ENCODE results near the gene RECK.

Gene RECK

GRCh38 chr9:36092509-36093215 lies 55.9 kb downstream of the RECK start:
- no peak for DNase-seq (ENCODE audit: low spot score in 2 of 2)
- Histone ChIP-seq H3K27me3 (ENCODE audit: low read depth) (no peaks in the 10 kb centered on the region), H3K9me3 (no peaks in the 10 kb centered on the region), H3K4me1 (no peaks in the 10 kb centered on the region), H3K4me3 (no peak overlapping the region), H3K36me3 (replicated peaks) (no peaks in the 10 kb centered on the region)
- in situ Hi-C loops (cut with MboI; ENCODE audit: low sequenced_read_pairs) = no loop called here

DNA sequence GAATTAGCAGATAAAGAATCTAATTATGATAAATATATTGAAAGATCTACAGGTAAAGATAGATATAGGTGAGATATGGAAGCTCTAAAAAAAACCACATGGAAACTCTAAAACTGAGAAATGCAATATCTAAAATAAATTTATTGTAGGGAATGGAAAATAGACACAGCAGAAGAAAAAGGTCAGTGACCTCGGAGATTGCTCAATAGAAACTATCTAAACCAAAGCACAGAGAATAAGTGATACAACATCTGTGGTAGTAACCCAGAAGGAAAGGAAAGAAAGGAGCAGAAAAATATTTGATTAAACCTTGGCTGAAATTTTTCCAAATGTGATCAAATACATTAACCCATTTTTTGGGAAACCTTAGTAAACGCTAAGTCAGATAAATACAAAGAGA lies 56.7 kb downstream of the RECK start:
- Histone ChIP-seq H3K4me1 (no peaks in the 10 kb centered on the region), H3K4me3 (no peak overlapping the region), H3K36me3 (replicated peaks) (no peaks in the 10 kb centered on the region), H3K9me3 (no peaks in the 10 kb centered on the region), H3K27me3 (ENCODE audit: low read depth) (no peaks in the 10 kb centered on the region)
- in situ Hi-C loops (cut with MboI; ENCODE audit: low sequenced_read_pairs) = no loop called here
- no peak for DNase-seq (ENCODE audit: low spot score in 2 of 2)

DNA sequence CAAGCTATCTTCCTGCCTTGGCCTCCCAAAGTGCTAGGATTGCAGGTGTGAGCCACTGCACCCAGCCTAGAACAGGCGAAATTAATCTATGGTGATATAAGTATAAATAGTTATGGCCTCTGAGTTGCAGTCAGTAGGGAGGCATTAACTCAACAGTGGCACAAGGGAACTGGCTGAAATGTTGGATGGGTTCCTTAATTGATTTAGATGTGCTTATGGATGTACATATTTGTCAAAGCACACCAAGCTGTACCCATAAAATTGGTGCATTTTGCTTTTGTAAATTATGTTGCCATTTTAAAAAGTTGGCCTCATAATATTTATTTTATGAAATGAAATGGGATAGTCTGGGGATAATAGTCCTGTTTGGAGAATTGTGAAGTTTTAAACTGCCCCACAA lies 63.0 kb downstream of the RECK start:
- DNase-seq (ENCODE audit: low spot score in 2 of 2) = no peak
- no peaks in the 10 kb centered on the region for H3K36me3 ChIP-seq (replicated peaks)
- no peak overlapping the region for H3K4me3 ChIP-seq
- peaks cover 3% of the 10 kb centered on the region for H3K4me1 ChIP-seq
- no peaks in the 10 kb centered on the region for H3K27me3 ChIP-seq (ENCODE audit: low read depth)
- in situ Hi-C loops (cut with MboI; ENCODE audit: low sequenced_read_pairs) = loop anchor here (5.0 kb wide), 1 partner anchor 68 kb away; the partner anchor contains the start of gene CCIN
- H3K9me3 ChIP-seq = no peaks in the 10 kb centered on the region

DNA sequence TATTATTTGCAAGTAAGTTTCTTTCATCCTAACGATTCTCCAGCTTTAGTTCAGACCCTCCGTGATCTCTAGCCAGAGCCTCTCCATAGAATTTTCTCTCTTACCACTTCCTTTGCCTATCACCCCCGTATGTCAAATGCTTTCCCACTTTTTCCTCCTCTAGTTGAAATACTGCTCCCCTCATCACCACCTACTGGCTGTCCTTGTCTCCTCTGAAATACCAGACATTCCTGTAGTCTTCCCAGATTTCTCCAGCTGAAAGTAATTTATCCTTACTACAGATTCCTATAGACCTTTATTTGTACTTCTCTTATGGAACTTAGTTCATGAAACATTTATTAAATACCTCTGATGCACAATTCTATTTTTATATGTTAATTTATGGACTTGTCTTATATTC lies 63.8 kb downstream of the RECK start:
- Histone ChIP-seq H3K36me3 (replicated peaks) (no peaks in the 10 kb centered on the region), H3K4me1 (peaks cover 3% of the 10 kb centered on the region), H3K4me3 (no peak overlapping the region), H3K9me3 (no peaks in the 10 kb centered on the region), H3K27me3 (ENCODE audit: low read depth) (no peaks in the 10 kb centered on the region)
- DNase-seq (ENCODE audit: low spot score in 2 of 2) = no peak
- in situ Hi-C loops (cut with MboI; ENCODE audit: low sequenced_read_pairs) = loop anchor here (5.0 kb wide), 1 partner anchor 67 kb away; the partner anchor contains the start of gene CCIN

GRCh38 chr9:36101916-36102741 lies 65.4 kb downstream of the RECK start:
- in situ Hi-C loops (cut with MboI; ENCODE audit: low sequenced_read_pairs) = loop anchor here (5.0 kb wide), 1 partner anchor 65 kb away; the partner anchor contains the start of gene CCIN
- Histone ChIP-seq H3K4me3 (no peak overlapping the region), H3K9me3 (no peaks in the 10 kb centered on the region), H3K4me1 (peaks cover 3% of the 10 kb centered on the region), H3K36me3 (replicated peaks) (no peaks in the 10 kb centered on the region), H3K27me3 (ENCODE audit: low read depth) (no peaks in the 10 kb centered on the region)
- DNase-seq (ENCODE audit: low spot score in 2 of 2) = no peak

DNA sequence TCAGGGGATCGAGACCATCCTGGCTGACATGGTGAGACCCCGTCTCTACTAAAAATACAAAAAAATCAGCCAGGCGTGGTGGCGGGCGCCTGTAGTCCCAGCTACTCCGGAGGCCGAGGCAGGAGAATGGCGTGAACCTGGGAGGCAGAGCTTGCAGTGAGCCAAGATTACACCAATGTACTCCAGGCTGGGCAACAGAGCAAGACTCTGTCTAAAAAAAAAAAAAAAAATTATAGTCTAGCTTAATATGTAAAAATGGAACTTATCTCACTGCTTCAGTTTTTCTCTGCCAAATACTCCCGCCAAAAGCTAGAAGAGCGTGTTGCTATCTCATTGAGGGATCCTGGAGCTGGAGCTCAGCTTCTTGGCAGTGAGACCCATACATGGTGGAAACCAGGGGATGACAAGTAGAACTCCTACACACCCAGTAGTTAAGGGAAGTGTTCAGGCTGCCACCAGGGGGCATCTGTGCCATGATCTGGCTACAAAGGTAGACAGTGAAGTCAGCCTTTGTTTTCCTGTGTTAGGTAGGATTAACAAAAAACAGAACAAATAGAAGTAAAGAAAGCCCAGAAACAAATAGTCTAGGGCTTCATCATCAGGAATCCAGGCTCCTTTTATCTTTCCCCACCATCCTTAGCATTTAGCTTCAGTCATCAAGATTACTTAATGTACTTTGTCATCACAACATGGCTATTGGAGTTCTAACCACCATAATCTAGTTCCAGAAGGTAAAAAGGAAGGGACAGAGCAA lies 66.2 kb downstream of the RECK start:
- in situ Hi-C loops (cut with MboI; ENCODE audit: low sequenced_read_pairs) = loop anchor here (5.0 kb wide), 1 partner anchor 64 kb away; the partner anchor contains the start of gene CCIN
- H3K4me3 ChIP-seq = no peak overlapping the region
- peak; percentile 76 to 91 for DNase-seq (ENCODE audit: low spot score in 2 of 2)
- peaks cover 3% of the 10 kb centered on the region for H3K4me1 ChIP-seq
- H3K27me3 ChIP-seq (ENCODE audit: low read depth) = no peaks in the 10 kb centered on the region
- no peaks in the 10 kb centered on the region for H3K9me3 ChIP-seq
- no peaks in the 10 kb centered on the region for H3K36me3 ChIP-seq (replicated peaks)

DNA sequence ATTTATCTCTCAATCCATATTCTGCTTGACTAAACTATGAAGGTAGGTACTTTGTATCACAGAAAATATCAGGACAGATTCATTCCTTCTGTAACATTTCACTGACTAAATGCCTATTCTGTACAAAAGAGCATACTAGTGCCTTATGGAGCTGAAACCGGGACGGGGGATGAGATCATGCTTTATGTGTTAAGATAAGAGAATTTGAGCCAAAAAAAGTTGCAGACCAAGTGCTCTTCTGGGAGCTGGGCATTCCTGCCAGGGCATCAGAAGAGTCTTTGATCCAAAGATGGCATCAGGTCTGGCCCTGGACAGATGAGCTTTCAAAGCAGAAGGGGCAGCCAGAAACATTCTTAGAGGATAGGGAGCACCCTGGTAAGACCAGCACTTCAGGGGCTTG lies 72.4 kb downstream of the RECK start:
- Histone ChIP-seq H3K4me1 (no peaks in the 10 kb centered on the region; the same call in 1 of the 2 replicates), H3K9me3 (no peaks in the 10 kb centered on the region), H3K4me3 (no peak overlapping the region), H3K36me3 (replicated peaks) (no peaks in the 10 kb centered on the region), H3K27me3 (ENCODE audit: low read depth) (no peaks in the 10 kb centered on the region)
- in situ Hi-C loops (cut with MboI; ENCODE audit: low sequenced_read_pairs) = no loop called here
- no peak for DNase-seq (ENCODE audit: low spot score in 2 of 2)

DNA sequence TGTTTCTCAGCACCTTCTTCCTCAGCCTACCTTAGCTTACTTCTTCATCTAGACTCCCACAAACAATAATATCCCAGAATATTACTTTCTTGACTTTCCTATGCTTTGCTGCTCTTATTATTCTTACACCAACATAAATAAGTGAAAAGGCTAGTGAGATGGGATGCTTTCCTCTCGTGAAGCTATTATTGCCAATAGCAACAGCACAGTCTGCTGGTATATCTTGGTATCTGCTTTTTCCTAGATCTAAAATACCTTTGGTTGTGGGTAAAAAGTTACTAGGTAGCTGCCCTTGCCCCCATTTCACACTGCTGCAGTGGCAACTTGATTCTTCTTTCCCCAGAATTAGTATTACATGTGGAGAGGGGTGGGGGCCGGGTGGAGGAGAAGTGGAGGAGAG lies 73.7 kb downstream of the RECK start:
- H3K27me3 ChIP-seq (ENCODE audit: low read depth) = no peaks in the 10 kb centered on the region
- H3K36me3 ChIP-seq (replicated peaks) = no peaks in the 10 kb centered on the region
- in situ Hi-C loops (cut with MboI; ENCODE audit: low sequenced_read_pairs) = no loop called here
- DNase-seq (ENCODE audit: low spot score in 2 of 2) = no peak
- no peaks in the 10 kb centered on the region for H3K9me3 ChIP-seq
- no peak overlapping the region for H3K4me3 ChIP-seq
- no peaks in the 10 kb centered on the region; the same call in 1 of the 2 replicates for H3K4me1 ChIP-seq

- Histone ChIP-seq H3K36me3 (replicated peaks) (no peaks in the 10 kb centered on the region), H3K4me1 (no peaks in the 10 kb centered on the region), H3K9me3 (no peaks in the 10 kb centered on the region), H3K27me3 (ENCODE audit: low read depth) (no peaks in the 10 kb centered on the region), H3K4me3 (no peak overlapping the region)
- DNase-seq (ENCODE audit: low spot score in 2 of 2) = no peak
- in situ Hi-C loops (cut with MboI; ENCODE audit: low sequenced_read_pairs) = no loop called here
Measured at GRCh38 chr9:36112516-36112915, 75.8 kb downstream of the RECK start.

GRCh38 chr9:36113999-36114398 lies 77.3 kb downstream of the RECK start:
- Histone ChIP-seq H3K9me3 (no peaks in the 10 kb centered on the region), H3K36me3 (replicated peaks) (no peaks in the 10 kb centered on the region), H3K27me3 (ENCODE audit: low read depth) (no peaks in the 10 kb centered on the region), H3K4me1 (no peaks in the 10 kb centered on the region), H3K4me3 (no peak overlapping the region)
- in situ Hi-C loops (cut with MboI; ENCODE audit: low sequenced_read_pairs) = no loop called here
- DNase-seq (ENCODE audit: low spot score in 2 of 2) = no peak

DNA sequence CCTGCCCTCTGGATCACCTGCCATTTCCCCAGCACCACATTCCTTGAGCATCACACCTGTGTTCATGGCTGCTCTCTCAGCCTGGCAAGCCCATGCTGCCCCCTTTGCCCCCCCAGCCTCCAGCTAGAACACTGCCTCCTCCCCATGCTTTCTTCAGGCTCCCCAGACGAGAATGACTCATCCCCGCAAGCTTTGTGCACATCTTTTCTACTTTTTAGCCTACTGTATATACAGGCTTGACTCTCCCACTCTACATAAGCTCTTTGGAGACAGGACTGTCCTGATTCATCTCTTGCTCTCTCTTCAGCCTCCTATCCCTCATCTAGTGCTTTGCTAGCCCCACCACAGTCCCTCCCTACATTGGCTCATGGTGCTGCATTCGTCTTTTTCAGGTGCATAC lies 79.9 kb downstream of the RECK start:
- no peaks in the 10 kb centered on the region for H3K4me1 ChIP-seq
- no peak for DNase-seq (ENCODE audit: low spot score in 2 of 2)
- H3K27me3 ChIP-seq (ENCODE audit: low read depth) = no peaks in the 10 kb centered on the region
- H3K36me3 ChIP-seq (replicated peaks) = no peaks in the 10 kb centered on the region; the same call in 1 of the 2 replicates
- in situ Hi-C loops (cut with MboI; ENCODE audit: low sequenced_read_pairs) = no loop called here
- no peak overlapping the region for H3K4me3 ChIP-seq
- H3K9me3 ChIP-seq = no peaks in the 10 kb centered on the region

- DNase-seq (ENCODE audit: low spot score in 2 of 2) = no peak
- H3K4me1 ChIP-seq = no peaks in the 10 kb centered on the region
- H3K36me3 ChIP-seq (replicated peaks) = no peaks in the 10 kb centered on the region; the same call in 1 of the 2 replicates
- in situ Hi-C loops (cut with MboI; ENCODE audit: low sequenced_read_pairs) = no loop called here
- H3K9me3 ChIP-seq = no peaks in the 10 kb centered on the region
- H3K4me3 ChIP-seq = no peak overlapping the region
- H3K27me3 ChIP-seq (ENCODE audit: low read depth) = no peaks in the 10 kb centered on the region
Measured at GRCh38 chr9:36118201-36118600, 81.5 kb downstream of the RECK start.

DNA sequence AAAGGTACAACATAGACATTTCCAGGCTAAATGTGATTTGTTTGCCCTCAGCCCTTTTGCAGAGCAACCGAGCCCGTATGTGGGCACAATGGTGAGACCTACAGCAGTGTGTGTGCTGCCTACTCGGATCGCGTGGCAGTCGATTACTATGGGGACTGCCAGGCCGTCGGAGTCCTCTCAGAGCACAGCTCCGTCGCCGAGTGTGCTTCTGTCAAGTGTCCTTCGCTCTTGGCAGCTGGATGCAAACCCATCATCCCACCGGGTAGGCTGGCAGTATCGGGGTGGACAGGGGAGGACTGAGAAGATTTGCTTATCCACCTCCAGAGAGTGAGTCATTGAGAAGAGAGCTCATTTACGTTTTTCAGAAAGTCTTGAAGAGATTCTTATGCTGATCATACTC lies 82.0 kb downstream of the RECK start:
- Histone ChIP-seq H3K36me3 (replicated peaks) (no peaks in the 10 kb centered on the region; the same call in 1 of the 2 replicates), H3K9me3 (no peaks in the 10 kb centered on the region), H3K4me1 (no peaks in the 10 kb centered on the region), H3K4me3 (no peak overlapping the region), H3K27me3 (ENCODE audit: low read depth) (no peaks in the 10 kb centered on the region)
- DNase-seq (ENCODE audit: low spot score in 2 of 2) = no peak
- in situ Hi-C loops (cut with MboI; ENCODE audit: low sequenced_read_pairs) = no loop called here

Data from HAP-1 (cell line).